ENCODE results near the gene TECPR2. TPM values are rescaled to one million over a fixed set of nuclear protein-coding genes. Genes with fewer than 3 reads are reported as not detected.

The TECPR2 gene
- total RNA-seq, 1 donor from 2014 or later, result 12.0 TPM

DNA sequence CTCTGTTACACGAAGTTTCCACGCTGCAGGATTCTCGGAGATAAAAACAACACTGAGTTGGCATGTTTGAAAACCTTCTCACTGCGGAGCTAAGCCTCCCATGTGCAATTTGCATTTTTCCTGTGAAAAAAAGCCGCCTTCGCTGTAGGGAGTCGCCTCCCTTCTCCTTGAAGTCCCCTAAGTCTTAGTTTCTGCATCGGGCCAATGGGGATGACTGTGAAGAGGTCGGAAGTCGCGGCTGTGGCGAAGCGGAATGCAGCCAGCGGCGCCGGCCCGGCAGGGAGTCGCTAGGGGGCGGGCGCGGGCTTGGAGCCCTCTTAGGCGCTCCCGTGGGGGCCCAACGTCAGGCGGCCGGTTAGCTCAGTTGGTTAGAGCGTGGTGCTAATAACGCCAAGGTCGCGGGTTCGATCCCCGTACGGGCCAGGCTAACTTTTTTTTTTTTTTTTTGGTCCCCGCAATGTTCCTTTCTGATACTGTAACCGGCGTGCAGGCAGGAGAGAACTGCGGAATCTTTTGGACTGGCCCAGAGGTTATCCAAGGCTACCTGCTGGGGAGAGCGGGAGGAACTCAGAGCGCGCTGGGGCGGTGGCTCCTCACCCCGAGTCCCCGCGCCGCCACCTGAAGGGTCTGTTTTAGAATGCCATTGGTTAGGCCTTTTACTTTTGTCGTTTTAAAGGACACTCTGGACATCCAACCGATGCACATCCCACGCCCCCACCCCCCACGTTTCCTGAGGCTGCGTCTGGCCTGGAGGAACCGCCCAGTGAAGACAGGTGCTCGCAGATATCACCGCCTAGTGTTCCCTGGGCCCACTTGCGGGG, 45.8 kb upstream of the TECPR2 start:
- Histone ChIP-seq H3K4me1 (peaks cover 44% of the 10 kb centered on the region), H3K36me3 (no peaks in the 10 kb centered on the region), H3K27me3 (no peaks in the 10 kb centered on the region), H3K4me3 (peak overlapping the region; percentile 41 to 52), H3K9me3 (no peaks in the 10 kb centered on the region), H3K27ac (peak overlapping the region; percentile 86)
- TF ChIP-seq POLR2AphosphoS5 (IDR thresholded peaks at IDR 0.05; ENCODE audit: insufficient read depth in 1 of 2, low read depth in 1 of 2), result peak; percentile 76 to 90
- TF ChIP-seq POLR2A (IDR thresholded peaks at IDR 0.05), result no peak
- TF ChIP-seq, protein P1, sequence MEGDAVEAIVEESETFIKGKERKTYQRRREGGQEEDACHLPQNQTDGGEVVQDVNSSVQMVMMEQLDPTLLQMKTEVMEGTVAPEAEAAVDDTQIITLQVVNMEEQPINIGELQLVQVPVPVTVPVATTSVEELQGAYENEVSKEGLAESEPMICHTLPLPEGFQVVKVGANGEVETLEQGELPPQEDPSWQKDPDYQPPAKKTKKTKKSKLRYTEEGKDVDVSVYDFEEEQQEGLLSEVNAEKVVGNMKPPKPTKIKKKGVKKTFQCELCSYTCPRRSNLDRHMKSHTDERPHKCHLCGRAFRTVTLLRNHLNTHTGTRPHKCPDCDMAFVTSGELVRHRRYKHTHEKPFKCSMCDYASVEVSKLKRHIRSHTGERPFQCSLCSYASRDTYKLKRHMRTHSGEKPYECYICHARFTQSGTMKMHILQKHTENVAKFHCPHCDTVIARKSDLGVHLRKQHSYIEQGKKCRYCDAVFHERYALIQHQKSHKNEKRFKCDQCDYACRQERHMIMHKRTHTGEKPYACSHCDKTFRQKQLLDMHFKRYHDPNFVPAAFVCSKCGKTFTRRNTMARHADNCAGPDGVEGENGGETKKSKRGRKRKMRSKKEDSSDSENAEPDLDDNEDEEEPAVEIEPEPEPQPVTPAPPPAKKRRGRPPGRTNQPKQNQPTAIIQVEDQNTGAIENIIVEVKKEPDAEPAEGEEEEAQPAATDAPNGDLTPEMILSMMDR (IDR thresholded peaks at IDR 0.05), result peak; percentile 16 to 88 (median 84)
- DNase-seq (ENCODE audit: extremely low spot score in 2 of 2), result peak in 1 of 2 donors; percentile 96
- intact Hi-C loops (cut with DNase I), result loop anchor here (2.0 to 10.0 kb wide), 2 partner anchors 172 to 352 kb away; partner anchors contain the start of gene DYNC1H1

DNA sequence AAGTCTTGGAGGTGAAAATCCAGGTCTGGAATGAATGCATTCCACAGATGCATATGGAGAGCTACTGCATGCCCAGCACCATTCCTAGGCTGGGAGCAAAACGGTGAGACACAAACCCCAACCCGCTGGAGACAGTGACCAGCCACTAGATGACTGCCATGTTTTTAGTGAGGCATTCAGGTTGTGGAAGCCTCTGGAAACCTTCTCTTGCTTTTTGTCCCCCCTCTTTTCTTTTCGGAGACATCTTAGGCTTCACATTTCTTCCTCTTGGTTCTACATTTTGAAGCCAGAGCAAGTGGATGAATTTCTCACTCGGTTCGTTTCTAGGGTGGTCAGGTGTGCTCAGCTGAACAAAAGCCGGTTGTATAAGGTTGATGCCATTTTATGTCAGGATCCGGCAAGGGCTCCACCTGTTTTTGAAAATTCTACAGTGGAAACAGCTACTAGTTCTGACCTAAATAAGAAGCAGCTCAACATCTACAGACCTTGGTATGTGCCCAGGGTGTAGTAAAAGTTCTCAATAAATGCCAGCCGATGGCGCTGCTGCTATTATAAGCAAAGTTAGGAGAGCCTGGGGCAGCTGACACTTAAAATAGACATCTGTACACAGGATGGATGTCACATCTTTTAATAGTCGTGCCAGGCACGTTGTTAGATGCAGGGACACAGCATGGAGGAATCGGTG, 45.0 kb upstream of the TECPR2 start:
- Histone ChIP-seq H3K9me3 (no peaks in the 10 kb centered on the region), H3K27me3 (no peaks in the 10 kb centered on the region), H3K27ac (peak overlapping the region; percentile 86), H3K4me3 (peak overlapping the region; percentile 40 to 52), H3K4me1 (peaks cover 44% of the 10 kb centered on the region), H3K36me3 (no peaks in the 10 kb centered on the region)
- no peak for DNase-seq (ENCODE audit: extremely low spot score in 2 of 2)
- TF ChIP-seq POLR2AphosphoS5 (IDR thresholded peaks at IDR 0.05; ENCODE audit: insufficient read depth in 1 of 2, low read depth in 1 of 2) (no peak), POLR2A (IDR thresholded peaks at IDR 0.05) (no peak)
- TF ChIP-seq, protein P1 (IDR thresholded peaks at IDR 0.05), result no peak
- intact Hi-C loops (cut with DNase I), result loop anchor here (2.0 to 10.0 kb wide), 2 partner anchors 173 to 353 kb away; partner anchors contain the start of gene DYNC1H1

DNA sequence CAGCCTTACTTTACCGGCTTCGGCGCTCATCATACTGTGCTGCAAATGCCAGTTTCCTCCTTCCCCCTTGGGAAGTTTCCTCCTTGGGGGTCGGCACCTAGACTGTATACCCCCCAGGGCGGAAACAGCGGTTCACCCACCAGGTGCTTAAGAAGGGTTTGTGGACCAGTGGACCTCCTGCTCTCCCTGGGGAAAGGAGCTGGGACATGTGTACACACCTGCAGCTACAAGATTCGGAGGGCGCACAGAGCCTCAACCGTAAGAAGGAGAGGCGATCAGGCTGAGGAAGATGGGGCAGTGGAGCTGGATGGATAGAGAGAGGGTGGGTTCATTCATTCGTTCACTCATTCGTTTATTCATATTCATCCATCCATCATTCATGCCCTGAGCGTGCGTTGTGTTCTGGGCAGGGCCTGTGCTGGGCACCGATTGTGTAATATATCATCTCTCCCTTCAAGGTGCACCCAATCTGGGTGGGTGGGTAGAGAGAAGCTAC, 43.9 kb upstream of the TECPR2 start:
- TF ChIP-seq POLR2AphosphoS5 (IDR thresholded peaks at IDR 0.05; ENCODE audit: insufficient read depth in 1 of 2, low read depth in 1 of 2) (no peak), POLR2A (IDR thresholded peaks at IDR 0.05) (no peak)
- TF ChIP-seq, protein P1 (IDR thresholded peaks at IDR 0.05), result no peak
- intact Hi-C loops (cut with DNase I), result loop anchor here (10.0 kb wide), 1 partner anchor 174 kb away; no protein-coding TSS in a partner anchor
- DNase-seq (ENCODE audit: extremely low spot score in 2 of 2), result no peak
- Histone ChIP-seq H3K27ac (peak overlapping the region; percentile 98), H3K4me3 (peak overlapping the region; percentile 73 to 80), H3K4me1 (peaks cover 43% of the 10 kb centered on the region), H3K9me3 (no peaks in the 10 kb centered on the region), H3K27me3 (no peaks in the 10 kb centered on the region), H3K36me3 (no peaks in the 10 kb centered on the region)

DNA sequence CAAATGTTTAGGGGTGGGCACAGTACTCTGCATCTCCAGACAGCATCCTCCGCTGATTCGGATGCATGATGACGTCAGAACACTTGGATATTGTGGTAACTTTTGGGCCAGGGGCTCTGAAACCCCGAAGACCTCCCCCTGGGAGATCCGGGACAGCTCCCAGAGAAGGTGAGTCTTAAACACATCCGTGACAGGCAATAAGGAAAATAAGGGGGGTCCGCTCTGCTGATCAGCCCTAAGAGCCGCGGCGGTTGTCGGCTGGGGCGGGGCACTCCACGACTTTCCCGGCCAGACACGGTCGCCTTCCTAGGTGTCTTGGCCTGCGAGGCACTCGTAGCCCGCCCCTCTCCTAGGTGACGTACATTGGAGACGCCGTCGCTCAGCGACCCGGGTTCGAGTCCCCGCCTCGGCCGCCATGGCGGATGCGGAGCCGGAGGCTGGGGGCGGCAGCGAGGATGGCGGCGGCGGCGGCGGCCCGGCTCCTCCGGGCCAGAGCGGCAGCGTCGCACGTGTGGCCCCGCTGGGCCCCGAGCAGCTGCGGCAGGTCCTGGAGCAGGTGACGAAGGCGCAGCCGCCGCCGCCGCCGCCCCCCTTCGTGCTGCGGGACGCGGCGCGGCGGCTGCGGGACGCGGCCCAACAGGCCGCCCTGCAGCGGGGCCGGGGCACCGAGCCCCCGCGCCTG, 43.2 kb upstream of the TECPR2 start, which contains the start of gene ZNF839:
TSS of gene ZNF839 (plus strand) at position 396 of the 682 bp plus-strand sequence. CDS start at position 416, 20 bp downstream.
- Histone ChIP-seq H3K9me3 (no peaks in the 10 kb centered on the region), H3K4me1 (peaks cover 43% of the 10 kb centered on the region), H3K27me3 (no peaks in the 10 kb centered on the region), H3K36me3 (no peaks in the 10 kb centered on the region), H3K27ac (peak within 1 kb of the TSS; percentile 98), H3K4me3 (peak within 1 kb of the TSS; percentile 73 to 80)
- TF ChIP-seq POLR2A (IDR thresholded peaks at IDR 0.05) (no peak), POLR2AphosphoS5 (IDR thresholded peaks at IDR 0.05; ENCODE audit: insufficient read depth in 1 of 2, low read depth in 1 of 2) (peak; percentile 81 to 82)
- DNase-seq (ENCODE audit: extremely low spot score in 2 of 2), result peak in 1 of 2 donors; percentile 93
- intact Hi-C loops (cut with DNase I), result loop anchor here (10.0 kb wide), 1 partner anchor 175 kb away; no protein-coding TSS in a partner anchor
